ENCODE results near the gene DUSP11.

DNA sequence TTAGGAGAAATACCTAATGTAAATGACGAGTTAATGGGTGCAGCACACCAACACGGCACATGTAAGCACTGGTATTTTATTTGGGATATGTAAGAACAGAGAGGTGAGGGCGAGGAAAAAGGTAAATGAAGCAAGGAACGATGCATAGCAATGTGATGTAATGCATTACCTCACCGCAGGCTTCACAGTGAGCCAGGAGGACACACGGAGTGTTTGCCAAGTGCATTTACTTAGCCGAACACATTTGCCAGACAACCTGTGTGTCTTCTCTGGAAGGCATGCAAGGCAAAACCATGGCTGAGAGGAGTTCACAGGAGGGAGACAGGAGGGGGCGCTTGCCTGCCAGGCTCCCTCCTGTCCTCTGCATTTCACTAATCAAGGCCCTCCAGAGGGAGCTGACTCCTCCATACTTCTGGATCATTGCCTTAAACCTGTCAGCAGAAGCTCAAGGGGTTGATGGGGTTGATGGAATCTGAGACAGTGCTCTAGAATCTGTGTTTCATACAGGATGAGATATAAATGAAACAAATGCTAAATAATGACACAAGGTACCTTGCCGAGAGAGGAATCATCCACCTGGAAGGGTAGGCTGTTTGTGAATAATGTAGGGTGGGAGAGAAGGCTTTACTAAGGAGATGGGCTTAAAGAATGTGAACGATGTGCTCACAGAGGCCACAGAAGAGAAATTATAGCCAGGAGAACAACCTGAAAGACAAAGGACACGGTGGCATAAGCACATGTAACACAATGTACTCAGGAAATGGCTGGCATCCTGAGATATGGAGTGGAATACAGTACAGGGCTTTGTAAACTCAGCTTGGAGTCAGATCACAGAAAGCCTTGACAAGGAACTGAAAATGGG is 33.7 kb downstream of the DUSP11 start:
- TF ChIP-seq, protein P1, sequence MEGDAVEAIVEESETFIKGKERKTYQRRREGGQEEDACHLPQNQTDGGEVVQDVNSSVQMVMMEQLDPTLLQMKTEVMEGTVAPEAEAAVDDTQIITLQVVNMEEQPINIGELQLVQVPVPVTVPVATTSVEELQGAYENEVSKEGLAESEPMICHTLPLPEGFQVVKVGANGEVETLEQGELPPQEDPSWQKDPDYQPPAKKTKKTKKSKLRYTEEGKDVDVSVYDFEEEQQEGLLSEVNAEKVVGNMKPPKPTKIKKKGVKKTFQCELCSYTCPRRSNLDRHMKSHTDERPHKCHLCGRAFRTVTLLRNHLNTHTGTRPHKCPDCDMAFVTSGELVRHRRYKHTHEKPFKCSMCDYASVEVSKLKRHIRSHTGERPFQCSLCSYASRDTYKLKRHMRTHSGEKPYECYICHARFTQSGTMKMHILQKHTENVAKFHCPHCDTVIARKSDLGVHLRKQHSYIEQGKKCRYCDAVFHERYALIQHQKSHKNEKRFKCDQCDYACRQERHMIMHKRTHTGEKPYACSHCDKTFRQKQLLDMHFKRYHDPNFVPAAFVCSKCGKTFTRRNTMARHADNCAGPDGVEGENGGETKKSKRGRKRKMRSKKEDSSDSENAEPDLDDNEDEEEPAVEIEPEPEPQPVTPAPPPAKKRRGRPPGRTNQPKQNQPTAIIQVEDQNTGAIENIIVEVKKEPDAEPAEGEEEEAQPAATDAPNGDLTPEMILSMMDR (IDR thresholded peaks at IDR 0.05; ENCODE audit: insufficient read depth, low read length) = no peak
- TF ChIP-seq, protein P2, sequence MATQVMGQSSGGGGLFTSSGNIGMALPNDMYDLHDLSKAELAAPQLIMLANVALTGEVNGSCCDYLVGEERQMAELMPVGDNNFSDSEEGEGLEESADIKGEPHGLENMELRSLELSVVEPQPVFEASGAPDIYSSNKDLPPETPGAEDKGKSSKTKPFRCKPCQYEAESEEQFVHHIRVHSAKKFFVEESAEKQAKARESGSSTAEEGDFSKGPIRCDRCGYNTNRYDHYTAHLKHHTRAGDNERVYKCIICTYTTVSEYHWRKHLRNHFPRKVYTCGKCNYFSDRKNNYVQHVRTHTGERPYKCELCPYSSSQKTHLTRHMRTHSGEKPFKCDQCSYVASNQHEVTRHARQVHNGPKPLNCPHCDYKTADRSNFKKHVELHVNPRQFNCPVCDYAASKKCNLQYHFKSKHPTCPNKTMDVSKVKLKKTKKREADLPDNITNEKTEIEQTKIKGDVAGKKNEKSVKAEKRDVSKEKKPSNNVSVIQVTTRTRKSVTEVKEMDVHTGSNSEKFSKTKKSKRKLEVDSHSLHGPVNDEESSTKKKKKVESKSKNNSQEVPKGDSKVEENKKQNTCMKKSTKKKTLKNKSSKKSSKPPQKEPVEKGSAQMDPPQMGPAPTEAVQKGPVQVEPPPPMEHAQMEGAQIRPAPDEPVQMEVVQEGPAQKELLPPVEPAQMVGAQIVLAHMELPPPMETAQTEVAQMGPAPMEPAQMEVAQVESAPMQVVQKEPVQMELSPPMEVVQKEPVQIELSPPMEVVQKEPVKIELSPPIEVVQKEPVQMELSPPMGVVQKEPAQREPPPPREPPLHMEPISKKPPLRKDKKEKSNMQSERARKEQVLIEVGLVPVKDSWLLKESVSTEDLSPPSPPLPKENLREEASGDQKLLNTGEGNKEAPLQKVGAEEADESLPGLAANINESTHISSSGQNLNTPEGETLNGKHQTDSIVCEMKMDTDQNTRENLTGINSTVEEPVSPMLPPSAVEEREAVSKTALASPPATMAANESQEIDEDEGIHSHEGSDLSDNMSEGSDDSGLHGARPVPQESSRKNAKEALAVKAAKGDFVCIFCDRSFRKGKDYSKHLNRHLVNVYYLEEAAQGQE (IDR thresholded peaks at IDR 0.05; ENCODE audit: insufficient replicate concordance, low read depth) = no peak
- no peak for TF ChIP-seq POLR2AphosphoS5 (IDR thresholded peaks at IDR 0.05; ENCODE audit: low read depth)
- no peak for TF ChIP-seq GABPA (IDR thresholded peaks at IDR 0.05; ENCODE audit: low read depth)

Data from HL-60 (cell line).